ENCODE data around the gene LGMN. TPM values are rescaled to one million over a fixed set of nuclear protein-coding genes. Genes with fewer than 3 reads are reported as not detected.
A peak's percentile ranks its signal among the peaks of the same experiment; 100 is the strongest.

The LGMN gene
- total RNA-seq, 1 experiment from 2014 or later: 48.8 TPM

DNA sequence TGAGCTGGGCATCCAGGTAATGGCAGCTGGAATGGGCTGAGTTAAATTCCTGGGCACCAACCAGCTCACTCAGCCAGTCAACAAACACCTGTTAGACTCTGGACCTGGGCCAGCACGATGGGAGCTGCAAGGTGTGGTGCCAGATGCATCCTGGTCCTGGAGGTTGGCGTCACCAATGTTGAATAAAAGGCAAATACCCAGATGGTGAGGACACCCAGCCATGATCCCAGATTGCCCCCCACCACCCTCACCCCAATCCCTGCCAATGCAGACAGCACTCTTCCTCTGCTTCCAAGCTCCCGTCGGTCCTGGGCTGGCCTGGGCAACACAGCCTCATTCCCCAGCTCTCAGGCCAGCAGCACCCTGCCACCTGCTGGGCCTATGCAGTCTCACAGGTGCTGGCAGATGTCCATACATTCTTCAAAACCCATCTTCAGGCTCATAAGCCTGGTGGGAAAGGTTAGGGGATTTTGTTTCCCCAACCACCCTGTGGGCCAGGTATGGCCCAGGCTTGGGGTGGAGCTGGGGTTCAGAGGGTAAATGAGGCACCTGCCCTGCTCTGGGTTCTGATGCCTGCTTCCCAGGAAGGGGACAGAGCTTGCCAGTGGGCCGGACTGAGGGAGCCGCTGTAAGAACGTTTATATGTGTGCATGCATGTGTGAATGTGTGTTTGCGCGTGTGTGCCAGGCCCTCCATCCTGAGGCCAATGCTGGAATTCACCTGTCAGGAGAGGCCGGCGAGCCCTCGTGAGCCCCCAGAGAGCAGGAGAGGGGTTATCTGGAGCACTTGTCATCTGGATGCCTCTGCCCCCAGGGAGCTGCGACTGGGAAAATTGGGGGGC, 58.0 kb downstream of the LGMN start:
- Histone ChIP-seq H3K36me3 (ENCODE audit: low read depth) (0 out of 2 replicates have a peak, but pooled peaks cover 3% of the 10 kb centered on the region), H3K4me3 (no peak overlapping the region), H3K27me3 (ENCODE audit: insufficient read depth, low read depth) (no peaks in the 10 kb centered on the region), H3K4me1 (replicated peaks; ENCODE audit: insufficient read depth) (no peaks in the 10 kb centered on the region), H3K9me2 (ENCODE audit: insufficient read depth) (no peaks in the 10 kb centered on the region), H3K9me3 (ENCODE audit: insufficient read depth, low read depth) (no peaks in the 10 kb centered on the region), H4K20me1 (ENCODE audit: insufficient read depth) (no peaks in the 10 kb centered on the region), H3K79me2 (ENCODE audit: low read depth) (no peaks in the 10 kb centered on the region), H3F3A (ENCODE audit: insufficient read depth, low read depth) (peaks cover 17% of the 10 kb centered on the region; the same call in 1 of the 2 replicates), H3K4me2 (no peak overlapping the region), H3K27ac (no peak overlapping the region), H2AFZ (no peak overlapping the region)
- ChIA-PET CTCF (interaction anchor here (0.8 kb wide), 1 partner anchor 23 kb away, joined by 3 read pairs; no protein-coding TSS in a partner anchor), POLR2A (ENCODE audit: unreplicated experiment) (interaction anchor here (0.5 to 0.6 kb wide), 3 partner anchors 36 to 656 kb away, joined by 4 to 7 read pairs (median 5); no protein-coding TSS in a partner anchor)
- intact Hi-C loops (cut with micrococcal nuclease; ENCODE audit: unreplicated experiment): loop anchor here (5.0 kb wide), 1 partner anchor 233 kb away; no protein-coding TSS in a partner anchor
- DNase-seq: peak; percentile 39 to 43
- TF ChIP-seq EZH2 (IDR thresholded peaks at IDR 0.05; ENCODE audit: low read depth): no peak
- TF ChIP-seq, protein P1, sequence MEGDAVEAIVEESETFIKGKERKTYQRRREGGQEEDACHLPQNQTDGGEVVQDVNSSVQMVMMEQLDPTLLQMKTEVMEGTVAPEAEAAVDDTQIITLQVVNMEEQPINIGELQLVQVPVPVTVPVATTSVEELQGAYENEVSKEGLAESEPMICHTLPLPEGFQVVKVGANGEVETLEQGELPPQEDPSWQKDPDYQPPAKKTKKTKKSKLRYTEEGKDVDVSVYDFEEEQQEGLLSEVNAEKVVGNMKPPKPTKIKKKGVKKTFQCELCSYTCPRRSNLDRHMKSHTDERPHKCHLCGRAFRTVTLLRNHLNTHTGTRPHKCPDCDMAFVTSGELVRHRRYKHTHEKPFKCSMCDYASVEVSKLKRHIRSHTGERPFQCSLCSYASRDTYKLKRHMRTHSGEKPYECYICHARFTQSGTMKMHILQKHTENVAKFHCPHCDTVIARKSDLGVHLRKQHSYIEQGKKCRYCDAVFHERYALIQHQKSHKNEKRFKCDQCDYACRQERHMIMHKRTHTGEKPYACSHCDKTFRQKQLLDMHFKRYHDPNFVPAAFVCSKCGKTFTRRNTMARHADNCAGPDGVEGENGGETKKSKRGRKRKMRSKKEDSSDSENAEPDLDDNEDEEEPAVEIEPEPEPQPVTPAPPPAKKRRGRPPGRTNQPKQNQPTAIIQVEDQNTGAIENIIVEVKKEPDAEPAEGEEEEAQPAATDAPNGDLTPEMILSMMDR (conservative IDR thresholded peaks at IDR 0.05): peak; percentile 77
- BruUV-seq (replicated peaks): no TSS peak

DNA sequence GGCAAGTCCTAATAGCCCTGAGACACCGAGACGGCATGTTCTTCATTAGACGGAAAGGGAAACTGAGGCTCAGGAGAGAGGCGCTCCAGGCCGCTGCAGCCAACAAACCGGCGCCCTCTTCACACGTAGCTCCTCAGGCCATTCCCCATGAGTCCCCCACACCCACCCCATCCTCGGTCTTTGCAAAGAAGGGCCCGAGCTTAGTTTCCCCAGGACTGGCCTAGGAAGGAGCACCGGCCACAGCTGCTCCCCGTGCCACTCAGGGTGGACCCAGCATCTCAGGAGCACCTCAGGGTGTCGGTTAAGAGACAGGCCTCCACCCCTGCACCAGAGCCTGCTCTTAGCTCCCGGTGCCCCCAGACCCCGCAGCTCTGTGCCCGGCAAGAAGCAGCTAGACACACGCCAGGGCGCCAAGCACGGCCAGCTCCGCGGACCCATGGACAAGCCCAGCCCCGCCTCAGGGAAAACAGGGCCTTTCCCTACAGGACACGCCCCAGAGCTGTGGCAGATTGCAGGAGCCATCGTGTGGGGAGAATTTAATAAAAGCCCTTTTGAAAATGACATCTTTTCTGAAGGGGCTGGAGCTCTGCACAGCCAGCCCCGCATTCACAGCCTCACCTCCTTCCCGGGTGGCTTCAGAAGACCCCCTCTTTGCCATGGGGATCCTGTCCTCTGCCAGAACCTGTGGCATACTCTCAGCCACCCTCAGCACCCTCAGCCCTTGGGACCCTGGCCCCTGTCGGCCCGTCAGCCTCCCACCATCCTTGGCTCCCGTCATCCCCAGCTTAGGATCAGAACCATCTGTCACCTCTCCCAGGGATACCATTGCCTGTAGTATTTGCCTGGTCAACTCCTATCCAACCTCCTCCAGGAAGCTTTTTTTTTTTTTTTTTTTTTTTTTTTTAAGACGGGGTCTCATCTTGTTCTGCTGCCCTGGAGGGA, 59.7 kb downstream of the LGMN start:
- H3F3A ChIP-seq (ENCODE audit: insufficient read depth, low read depth): peaks cover 15% of the 10 kb centered on the region; the same call in 1 of the 2 replicates
- ChIA-PET POLR2A (ENCODE audit: unreplicated experiment) (no interaction called here), CTCF (no interaction called here)
- no peak for DNase-seq
- no peaks in the 10 kb centered on the region for H3K4me1 ChIP-seq (replicated peaks; ENCODE audit: insufficient read depth)
- intact Hi-C loops (cut with micrococcal nuclease; ENCODE audit: unreplicated experiment): no loop called here
- H2AFZ ChIP-seq: no peak overlapping the region
- H3K27me3 ChIP-seq (ENCODE audit: insufficient read depth, low read depth): no peaks in the 10 kb centered on the region
- no peak overlapping the region for H3K27ac ChIP-seq
- H3K4me3 ChIP-seq: no peak overlapping the region
- H3K9me3 ChIP-seq (ENCODE audit: insufficient read depth, low read depth): no peaks in the 10 kb centered on the region
- H3K9me2 ChIP-seq (ENCODE audit: insufficient read depth): no peaks in the 10 kb centered on the region
- H3K4me2 ChIP-seq: no peak overlapping the region
- no peaks in the 10 kb centered on the region for H4K20me1 ChIP-seq (ENCODE audit: insufficient read depth)
- H3K79me2 ChIP-seq (ENCODE audit: low read depth): no peaks in the 10 kb centered on the region
- no TSS peak for BruUV-seq (replicated peaks)
- no peak for TF ChIP-seq EZH2 (IDR thresholded peaks at IDR 0.05; ENCODE audit: low read depth)
- TF ChIP-seq, protein P1 (conservative IDR thresholded peaks at IDR 0.05): no peak
- 0 out of 2 replicates have a peak, but pooled peaks cover 3% of the 10 kb centered on the region for H3K36me3 ChIP-seq (ENCODE audit: low read depth)

Measured in PC-9 (cell line).